OCI-LY3 (cell line): Measurements from ENCODE around the gene KAT8.

ENCODE experiments used
- H2AFZ ChIP-seq: fragments of 200-600, 300-600 bp; shearing (Covaris generic); 2 replicates; pipeline ENCODE4 v1.6.0; 2014; ENCODE audit warnings: antibody characterized with exemption, low read depth, low read length
- H3K27ac ChIP-seq: fragments of 200-600, 300-600 bp; sonication (generic); 2 replicates; pipeline ENCODE4 v1.5.1; 2014; ENCODE audit warnings: mild to moderate bottlenecking, low read length, moderate library complexity, mixed read lengths
- H3K27me3 ChIP-seq: fragments of 200-600, 300-600 bp; sonication (generic); 2 replicates; pipeline ENCODE4 v1.6.1; 2014; ENCODE audit warnings: low read depth, low read length, mixed read lengths
- H3K36me3 ChIP-seq: fragments of 200-600, 300-600 bp; sonication (generic); replicated peaks from 2 replicates; pipeline ENCODE3; 2014; ENCODE audit warnings: low read depth, low read length, mixed read lengths
- H3K4me1 ChIP-seq: fragments of 300-600, 200-600 bp; sonication (generic); 2 replicates; pipeline ENCODE4 v1.6.1; 2014; ENCODE audit warnings: low read length, mixed read lengths
- H3K4me2 ChIP-seq: fragments of 200-600, 300-600 bp; sonication (generic); 2 replicates; pipeline ENCODE4 v1.6.1; 2014; ENCODE audit warnings: low read length, mixed read lengths
- H3K4me3 ChIP-seq: fragments of 300-600, 200-600 bp; sonication (generic); 2 replicates; pipeline ENCODE4 v1.5.1; 2014; ENCODE audit warnings: antibody characterized with exemption, mild to moderate bottlenecking, low read length, moderate library complexity
- H3K79me2 ChIP-seq: fragments of 300-600, 200-600 bp; shearing (Covaris generic); 2 replicates; pipeline ENCODE4 v1.6.1; 2014; ENCODE audit warnings: mild to moderate bottlenecking, low read length, mixed read lengths
- H3K9ac ChIP-seq: fragments of 300-600, 200-600 bp; shearing (Covaris generic); 2 replicates; pipeline ENCODE4 v1.6.0; 2014; ENCODE audit warnings: mild to moderate bottlenecking, low read length, moderate library complexity
- H3K9me3 ChIP-seq: fragments of 200-600, 300-600 bp; shearing (Covaris generic); 2 replicates; pipeline ENCODE4 v1.6.1; 2014; ENCODE audit warnings: low read length, mixed read lengths; ENCODE audit not compliant: insufficient read depth
- H4K20me1 ChIP-seq: fragments of 200-600, 300-600 bp; sonication (generic); 2 replicates; pipeline ENCODE4 v1.6.1; 2016; ENCODE audit warnings: low read length, mixed read lengths; ENCODE audit not compliant: insufficient read depth
- CTCF ChIP-seq: fragments of 200-600, 300-600 bp; sonication (generic); IDR thresholded peaks from 2 replicates; pipeline ENCODE4 v1.5.1; 2014; ENCODE audit warnings: antibody characterized with exemption, low read length, low read depth
- EZH2phosphoT487 ChIP-seq: fragments of 200-600 bp; shearing (Covaris generic); IDR thresholded peaks from 2 replicates; pipeline ENCODE4 v1.6.1; 2018; ENCODE audit warnings: antibody characterized with exemption, mixed run types, low read depth

KAT8 gene

DNA sequence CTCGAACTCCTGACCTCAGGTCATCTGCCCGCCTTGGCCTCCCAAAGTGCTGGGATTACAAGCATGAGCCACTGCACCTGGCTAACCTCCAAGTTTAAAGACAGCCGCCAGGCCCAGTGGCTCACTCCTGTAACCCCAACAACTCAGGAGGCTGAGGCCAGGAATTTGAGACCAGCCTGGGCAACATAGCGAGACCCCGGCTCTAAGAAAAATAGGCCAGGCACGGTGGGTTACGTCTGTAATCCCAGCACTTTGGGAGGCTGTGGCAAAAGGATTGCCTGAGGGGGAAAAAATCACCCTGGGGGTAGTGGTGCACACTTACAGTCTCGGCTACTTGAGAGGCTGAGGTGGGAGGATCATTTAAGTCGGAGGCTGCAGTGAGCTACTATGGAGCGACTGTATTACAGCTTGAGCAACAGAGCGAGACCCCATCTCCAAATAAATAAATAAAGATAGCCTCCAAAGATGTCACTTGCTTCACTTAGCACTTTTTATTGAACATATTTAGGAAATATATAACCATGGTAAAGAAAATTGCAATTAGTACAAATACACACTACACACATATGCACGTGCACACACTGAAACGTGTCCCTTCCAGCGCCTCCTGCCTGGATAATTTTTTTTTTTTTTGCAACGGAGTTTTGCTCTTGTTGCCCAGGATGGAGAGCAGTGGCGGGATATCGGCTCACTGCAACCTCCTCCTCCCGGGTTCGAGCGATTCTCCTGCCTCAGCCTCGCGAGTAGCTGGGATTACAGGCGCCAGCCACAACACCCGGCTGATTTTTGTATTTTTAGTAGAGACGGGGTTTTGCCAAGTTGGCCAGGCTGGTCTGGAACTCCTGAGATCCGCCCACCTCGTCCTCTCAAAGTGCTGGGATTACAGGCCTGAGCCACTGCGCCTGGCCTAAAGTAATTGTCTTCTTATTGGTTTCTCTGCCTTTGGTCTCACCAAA, 10.7 kb upstream of the KAT8 start:
- H3K4me3 ChIP-seq, result peak overlapping the region; percentile 79
- H4K20me1 ChIP-seq, result no peaks in the 10 kb centered on the region
- peaks cover 10% of the 10 kb centered on the region; the same call in 1 of the 2 replicates for H3K79me2 ChIP-seq
- H2AFZ ChIP-seq, result no peak overlapping the region
- no peaks in the 10 kb centered on the region for H3K27me3 ChIP-seq
- H3K4me2 ChIP-seq, result peak overlapping the region; percentile 99
- H3K9ac ChIP-seq, result peak overlapping the region; percentile 79; the same call in 1 of the 2 replicates
- no peak overlapping the region for H3K27ac ChIP-seq
- TF ChIP-seq CTCF (no peak), EZH2phosphoT487 (no peak)
- no peaks in the 10 kb centered on the region for H3K9me3 ChIP-seq
- peaks cover 20% of the 10 kb centered on the region for H3K36me3 ChIP-seq
- H3K4me1 ChIP-seq, result peaks cover 13% of the 10 kb centered on the region

- Histone ChIP-seq H3K79me2 (peaks cover 10% of the 10 kb centered on the region; the same call in 1 of the 2 replicates), H3K36me3 (peaks cover 26% of the 10 kb centered on the region), H3K4me2 (peak overlapping the region; percentile 99), H3K27ac (peak overlapping the region; percentile 39; the same call in 1 of the 2 replicates), H2AFZ (peak overlapping the region; percentile 99), H4K20me1 (no peaks in the 10 kb centered on the region), H3K9ac (peak overlapping the region; percentile 79), H3K27me3 (no peaks in the 10 kb centered on the region), H3K4me1 (peaks cover 13% of the 10 kb centered on the region), H3K9me3 (no peaks in the 10 kb centered on the region), H3K4me3 (peak overlapping the region; percentile 79)
- TF ChIP-seq EZH2phosphoT487 (no peak), CTCF (no peak)
Observed at GRCh38 chr16:31107465-31107867, 10.0 kb upstream of the KAT8 start.

- Histone ChIP-seq H3K9ac (peak within 1 kb of the TSS; percentile 79), H3K4me2 (peak within 1 kb of the TSS; percentile 99), H3K79me2 (peaks cover 10% of the 10 kb centered on the region; the same call in 1 of the 2 replicates), H3K27ac (peak within 1 kb of the TSS; percentile 39; the same call in 1 of the 2 replicates), H3K27me3 (no peaks in the 10 kb centered on the region), H2AFZ (peak within 1 kb of the TSS; percentile 99), H4K20me1 (no peaks in the 10 kb centered on the region), H3K9me3 (no peaks in the 10 kb centered on the region), H3K36me3 (peaks cover 32% of the 10 kb centered on the region), H3K4me3 (peak within 1 kb of the TSS; percentile 79), H3K4me1 (peaks cover 13% of the 10 kb centered on the region)
- TF ChIP-seq EZH2phosphoT487 (no peak), CTCF (no peak)
Observed at GRCh38 chr16:31108035-31108793, 9.2 kb upstream of the KAT8 start, which contains the start of gene BCKDK. TSS of gene BCKDK (plus strand) at chr16:31108386. CDS start at chr16:31109224, 838 bp downstream.
